NCI-H345 treated with DMSO at 0.1 percent for 48 hours (cell line): ENCODE measurements around the gene ZNF414.

Experiments used
- DNase-seq: peaks from one replicate; lab custom pipeline; 2025; ENCODE audit not compliant: unreplicated experiment; lab: John Stamatoyannopoulos, UW

ZNF414 gene

GRCh38 chr19:8491574-8491973, 22.4 kb downstream of the ZNF414 start:
- DNase-seq: no peak

- DNase-seq: no peak
These were observed 23.1 kb downstream of the ZNF414 start for GRCh38 chr19:8490873-8491272.

GRCh38 chr19:8490395-8490760, 23.6 kb downstream of the ZNF414 start:
- no peak for DNase-seq

GRCh38 chr19:8489561-8490394, 24.2 kb downstream of the ZNF414 start:
- DNase-seq: no peak

- DNase-seq: no peak
These were observed 25.6 kb downstream of the ZNF414 start for GRCh38 chr19:8488365-8488764.

GRCh38 chr19:8487137-8487851, 26.7 kb downstream of the ZNF414 start:
- no peak for DNase-seq

GRCh38 chr19:8486661-8487136, 27.3 kb downstream of the ZNF414 start:
- no peak for DNase-seq

- no peak for DNase-seq
These were observed 28.2 kb downstream of the ZNF414 start for GRCh38 chr19:8485561-8486371.

- DNase-seq: no peak
These were observed 29.6 kb downstream of the ZNF414 start for GRCh38 chr19:8484331-8484894.

- DNase-seq: no peak
These were observed 30.8 kb downstream of the ZNF414 start for GRCh38 chr19:8483165-8483564.

GRCh38 chr19:8482696-8483095, 31.3 kb downstream of the ZNF414 start:
- no peak for DNase-seq

- no peak for DNase-seq
These were observed 32.4 kb downstream of the ZNF414 start for GRCh38 chr19:8481616-8482015.

- DNase-seq: no peak
These were observed 32.8 kb downstream of the ZNF414 start for GRCh38 chr19:8481201-8481600.

- no peak for DNase-seq
These were observed 35.4 kb downstream of the ZNF414 start for GRCh38 chr19:8478598-8478997.

GRCh38 chr19:8477889-8478288, 36.1 kb downstream of the ZNF414 start:
- no peak for DNase-seq

- no peak for DNase-seq
These were observed 37.4 kb downstream of the ZNF414 start for GRCh38 chr19:8476524-8476923.

- no peak for DNase-seq
These were observed 39.0 kb downstream of the ZNF414 start for GRCh38 chr19:8475005-8475404.

GRCh38 chr19:8473648-8474476, 40.1 kb downstream of the ZNF414 start:
- DNase-seq: no peak

- DNase-seq: no peak
These were observed 44.2 kb downstream of the ZNF414 start for GRCh38 chr19:8469613-8470368.
